SK-N-MC (cell line): ENCODE measurements around the gene KRT25.

Experiments
- EZH2 ChIP-seq: fragments of 200-600 bp; sonication (generic); IDR thresholded peaks from one replicate; pipeline ENCODE4 v1.6.1; 2017; ENCODE audit warnings: antibody characterized with exemption
- POLR2AphosphoS5 ChIP-seq: IDR thresholded peaks from 2 replicates; pipeline ENCODE4 v1.6.1; 2012; ENCODE audit warnings: mild to moderate bottlenecking, low read depth, low read length, borderline replicate concordance

DNA sequence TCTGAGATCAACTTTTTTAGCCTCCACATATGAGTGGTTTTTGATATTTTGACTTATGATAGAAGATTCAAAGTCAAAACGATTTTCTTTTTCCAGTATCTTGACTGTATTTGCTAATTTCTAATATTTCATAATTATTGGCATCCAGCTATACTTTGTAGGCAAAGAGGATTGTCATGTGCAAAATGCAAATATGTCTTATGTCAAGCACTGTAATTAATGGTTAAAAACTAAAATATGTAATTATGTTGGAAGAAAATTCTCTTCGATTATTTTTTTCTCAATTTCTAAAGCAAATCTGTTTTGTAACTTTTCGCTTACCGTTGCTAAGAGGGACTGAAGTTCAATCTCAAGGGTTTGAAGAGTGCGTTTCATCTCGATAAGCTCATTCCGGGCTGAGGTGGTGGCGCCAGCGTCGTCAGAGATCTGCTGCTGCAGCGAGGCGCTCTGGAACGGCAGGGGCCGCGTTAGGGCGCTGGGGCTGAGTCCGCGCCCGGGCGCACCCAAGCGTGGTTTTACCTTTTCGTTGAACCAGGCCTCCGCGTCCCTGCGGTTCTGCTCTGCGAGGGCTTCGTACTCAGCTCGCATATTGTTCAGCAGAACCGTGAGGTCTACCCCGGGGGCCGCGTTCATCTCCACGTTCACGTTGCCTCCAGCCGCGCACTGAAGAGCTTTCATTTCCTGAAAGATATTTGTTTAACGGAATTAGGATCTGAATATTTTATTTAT, 24.2 kb upstream of the KRT25 start:
- TF ChIP-seq POLR2AphosphoS5 (no peak), EZH2 (no peak)
